Measurements from ENCODE around the gene CELF6.
A peak's percentile ranks its signal among the peaks of the same experiment; 100 is the strongest.

Gene CELF6

DNA sequence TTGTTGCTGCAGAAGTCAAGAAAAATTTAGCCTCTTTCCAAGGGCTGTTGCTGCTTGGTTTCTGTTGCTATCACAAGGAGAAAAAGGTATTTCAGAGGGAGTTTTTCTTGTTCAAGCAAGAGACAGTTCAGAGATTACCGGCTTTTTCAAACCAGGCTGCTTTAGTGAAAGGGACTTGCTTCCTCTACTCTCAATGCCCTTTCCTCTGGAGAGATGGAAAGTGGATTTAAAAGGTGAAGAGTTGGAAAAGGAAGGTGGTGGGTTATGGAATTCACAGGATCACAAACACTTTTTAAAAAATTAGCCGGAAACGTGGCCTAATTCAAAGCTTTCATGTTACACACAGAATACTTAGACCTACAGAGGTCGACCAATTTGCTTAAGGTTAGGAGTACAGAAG lies 48.7 kb downstream of the CELF6 start:
- DNase-seq, result no peak

DNA sequence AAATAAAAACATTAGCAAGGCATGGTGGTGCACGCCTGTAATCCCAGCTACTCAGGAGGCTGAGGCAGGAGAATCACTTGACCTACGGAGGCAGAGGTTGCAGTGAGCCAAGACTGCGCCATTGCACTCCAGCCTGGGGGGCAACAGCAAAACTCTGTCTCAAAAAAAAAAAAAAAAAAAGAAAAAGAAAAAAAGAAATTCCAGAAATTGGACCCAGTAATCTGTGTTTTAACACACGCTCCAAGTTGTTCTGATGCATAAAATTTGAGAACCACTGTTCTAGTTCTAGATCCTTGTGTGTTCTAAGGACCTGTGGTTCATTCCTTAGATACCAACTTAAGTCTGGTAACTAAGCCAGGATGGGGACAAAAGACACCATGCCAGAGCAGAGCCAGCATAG lies 50.2 kb downstream of the CELF6 start:
- no peak for DNase-seq

DNA sequence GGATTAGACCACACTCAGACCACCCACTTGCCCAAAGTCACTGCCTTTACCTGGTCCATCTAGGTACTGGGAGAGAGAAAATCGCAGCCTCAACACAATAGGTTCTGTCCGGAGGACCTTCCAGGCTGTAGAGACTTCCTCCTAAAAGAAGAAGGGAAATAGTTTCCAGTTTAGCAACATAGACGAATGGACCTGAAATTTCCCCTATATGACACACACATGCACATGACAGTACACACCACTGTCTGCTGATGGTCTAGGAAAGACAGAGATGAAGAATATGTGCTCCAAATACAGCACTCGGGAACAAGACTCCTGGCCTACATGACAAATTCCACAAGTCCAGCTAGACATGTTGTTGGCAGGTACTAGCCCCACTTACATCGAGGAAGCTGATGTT lies 54.9 kb downstream of the CELF6 start:
- no peak for DNase-seq

DNA sequence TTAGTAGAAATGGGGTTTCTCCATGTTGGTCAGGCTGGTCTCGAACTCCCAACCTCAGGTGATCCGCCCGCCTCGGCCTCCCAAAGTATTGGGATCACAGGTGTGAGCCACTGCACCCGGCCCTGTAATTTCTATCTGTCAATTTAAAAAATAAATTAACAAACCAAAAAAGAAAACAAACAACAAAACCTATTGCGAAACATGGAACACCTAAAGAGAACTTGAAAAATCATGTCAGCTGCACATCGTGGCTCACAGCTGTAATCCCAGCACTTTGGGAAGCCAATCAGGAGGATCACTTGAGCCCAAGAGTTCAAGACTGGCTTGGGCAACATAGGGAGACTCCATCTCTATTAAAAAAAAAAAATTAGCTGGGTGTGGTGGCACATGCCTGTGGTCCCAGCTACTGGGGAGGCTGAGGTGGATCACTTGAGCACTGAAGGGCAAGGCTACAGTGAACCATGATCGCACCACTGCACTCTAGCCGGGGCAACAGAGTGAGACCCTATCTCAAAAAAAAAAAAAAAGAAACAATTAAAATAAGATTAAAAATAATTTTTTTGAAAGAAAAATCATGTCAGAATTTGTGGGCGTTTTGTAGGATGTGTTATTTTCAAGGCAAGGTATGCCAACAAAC lies 67.2 kb downstream of the CELF6 start:
- no peak for DNase-seq

DNA sequence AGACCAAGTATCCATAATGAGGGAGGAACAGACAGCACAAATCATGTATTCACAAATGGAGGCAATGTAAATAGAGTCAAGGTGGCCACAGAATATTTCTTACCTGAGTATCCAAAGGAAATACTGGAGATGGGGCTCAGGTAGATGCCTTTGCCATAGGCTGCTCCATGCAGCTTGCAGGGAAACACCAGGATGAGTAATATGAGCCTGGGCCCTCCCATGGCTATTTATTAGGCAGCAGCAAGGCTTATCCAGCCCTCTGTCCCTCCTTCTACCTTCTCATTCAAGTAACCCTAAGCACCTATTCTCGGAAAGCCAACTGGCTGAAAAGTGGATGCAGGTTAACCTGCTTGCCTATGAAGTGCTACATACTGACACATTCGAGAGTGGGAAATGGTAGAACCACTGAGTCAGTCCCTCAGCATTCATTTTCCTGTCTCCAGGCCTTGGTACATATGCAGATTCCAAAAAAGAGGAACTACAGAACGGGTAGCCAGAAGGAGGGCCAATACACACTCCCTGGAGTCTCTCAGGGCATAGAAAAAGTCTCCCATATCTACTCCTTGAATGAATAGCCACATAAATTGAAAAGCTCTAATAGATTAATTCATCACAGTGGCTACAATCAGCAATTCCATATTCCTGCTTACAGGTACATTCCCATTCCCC lies 70.7 kb downstream of the CELF6 start:
- DNase-seq, result no peak

DNA sequence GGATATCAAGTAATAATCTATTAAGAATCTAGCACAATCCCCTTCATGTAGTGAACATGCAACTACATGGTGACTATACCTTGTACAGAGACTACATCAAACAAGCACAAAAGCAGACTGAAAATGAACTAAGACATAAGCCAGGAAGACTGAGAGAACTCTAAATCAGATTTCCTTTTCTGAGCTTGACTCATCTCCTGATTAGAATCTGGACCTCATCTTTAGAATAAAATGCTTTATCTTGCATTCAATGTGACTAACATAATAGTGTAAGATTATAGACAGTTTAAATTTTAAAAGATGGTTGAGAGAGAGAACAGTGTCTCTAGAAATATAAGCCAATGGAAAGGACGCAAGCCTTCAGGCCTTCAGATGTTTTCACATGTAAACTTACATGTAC lies 71.4 kb downstream of the CELF6 start:
- no peak for DNase-seq

DNA sequence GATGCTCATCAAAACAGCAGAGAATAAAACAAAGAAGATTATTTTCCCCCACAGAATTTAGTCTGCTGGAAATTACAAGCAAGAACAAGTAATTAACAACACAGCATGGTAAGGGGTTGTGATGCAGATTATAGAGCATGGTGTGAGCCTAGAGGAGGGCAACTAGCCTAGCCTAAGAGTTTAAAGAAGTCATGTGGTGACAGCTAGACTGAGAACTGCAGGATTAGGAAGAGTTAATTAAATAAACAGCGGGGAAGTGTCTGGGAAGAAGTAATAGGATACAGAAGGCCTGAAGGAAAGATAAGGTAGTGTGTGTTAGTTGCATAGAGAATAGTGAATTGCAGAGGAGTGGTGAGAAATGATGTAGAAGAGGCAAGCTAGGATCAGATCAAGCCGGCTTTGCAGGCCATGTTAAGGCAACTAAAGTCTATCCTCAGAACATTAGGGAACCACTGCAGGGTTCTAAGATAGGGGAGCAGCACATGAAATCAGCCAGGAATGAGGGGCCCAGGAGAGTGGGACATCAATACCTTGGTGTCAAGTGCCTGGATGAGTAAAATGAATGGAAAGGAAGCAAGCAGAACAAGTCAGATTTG lies 77.1 kb downstream of the CELF6 start:
- DNase-seq, result no peak

DNA sequence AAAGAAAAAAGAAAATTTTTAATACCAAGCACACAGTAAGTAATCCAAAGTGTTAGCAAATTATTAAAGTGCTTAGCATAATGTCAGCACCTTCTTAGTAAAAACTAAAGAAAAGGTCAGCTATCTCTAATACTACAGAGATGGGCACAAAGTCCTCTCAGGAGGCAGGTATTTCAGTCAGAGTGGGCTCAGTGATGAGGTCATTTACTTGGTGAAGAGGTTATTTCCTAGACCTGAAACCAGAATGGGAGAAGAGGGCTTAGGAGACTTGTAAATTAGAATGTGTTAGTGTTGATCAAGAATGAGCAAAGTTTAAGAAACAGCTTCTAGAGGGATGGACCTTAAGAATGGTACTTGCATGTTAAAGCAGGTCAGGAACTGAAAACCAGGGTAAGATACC lies 80.3 kb downstream of the CELF6 start:
- no peak for DNase-seq

DNA sequence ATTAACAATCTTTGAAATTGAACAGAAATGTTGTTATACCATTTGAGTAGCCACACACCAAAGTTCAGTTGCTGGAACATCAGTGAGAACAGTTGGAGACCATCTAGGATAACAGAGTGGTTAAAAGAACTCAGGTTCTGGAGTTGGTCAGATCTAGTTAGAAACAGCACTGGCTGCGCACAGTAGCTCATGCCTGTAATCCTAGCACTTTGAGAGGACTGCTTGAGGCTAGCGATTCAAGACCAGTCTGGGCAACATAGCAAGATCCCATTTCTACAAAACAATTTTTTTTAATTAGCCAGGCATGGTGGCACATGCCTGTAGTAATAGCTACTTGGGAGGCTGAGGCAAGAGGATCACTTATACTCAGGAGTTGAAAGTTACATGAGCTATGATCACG lies 81.4 kb downstream of the CELF6 start:
- no peak for DNase-seq

DNA sequence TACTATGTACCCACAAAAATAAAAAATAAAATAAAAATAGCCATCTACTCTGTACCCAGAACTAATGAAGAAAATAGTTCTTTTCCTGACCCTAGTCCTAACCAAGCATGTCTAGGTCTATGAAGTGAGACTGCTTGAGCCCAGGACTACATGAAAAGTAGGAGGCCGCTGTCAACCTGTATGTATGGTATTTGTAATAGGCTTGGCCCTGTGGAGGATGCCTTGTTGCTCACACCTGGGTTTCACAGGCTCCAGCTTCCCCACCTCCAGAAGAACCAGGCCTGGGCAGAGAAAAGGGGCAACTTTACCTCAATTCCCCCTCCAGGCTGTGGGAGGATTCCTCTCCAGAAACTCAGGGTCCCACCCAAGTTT lies 82.1 kb downstream of the CELF6 start:
- DNase-seq, result no peak

DNA sequence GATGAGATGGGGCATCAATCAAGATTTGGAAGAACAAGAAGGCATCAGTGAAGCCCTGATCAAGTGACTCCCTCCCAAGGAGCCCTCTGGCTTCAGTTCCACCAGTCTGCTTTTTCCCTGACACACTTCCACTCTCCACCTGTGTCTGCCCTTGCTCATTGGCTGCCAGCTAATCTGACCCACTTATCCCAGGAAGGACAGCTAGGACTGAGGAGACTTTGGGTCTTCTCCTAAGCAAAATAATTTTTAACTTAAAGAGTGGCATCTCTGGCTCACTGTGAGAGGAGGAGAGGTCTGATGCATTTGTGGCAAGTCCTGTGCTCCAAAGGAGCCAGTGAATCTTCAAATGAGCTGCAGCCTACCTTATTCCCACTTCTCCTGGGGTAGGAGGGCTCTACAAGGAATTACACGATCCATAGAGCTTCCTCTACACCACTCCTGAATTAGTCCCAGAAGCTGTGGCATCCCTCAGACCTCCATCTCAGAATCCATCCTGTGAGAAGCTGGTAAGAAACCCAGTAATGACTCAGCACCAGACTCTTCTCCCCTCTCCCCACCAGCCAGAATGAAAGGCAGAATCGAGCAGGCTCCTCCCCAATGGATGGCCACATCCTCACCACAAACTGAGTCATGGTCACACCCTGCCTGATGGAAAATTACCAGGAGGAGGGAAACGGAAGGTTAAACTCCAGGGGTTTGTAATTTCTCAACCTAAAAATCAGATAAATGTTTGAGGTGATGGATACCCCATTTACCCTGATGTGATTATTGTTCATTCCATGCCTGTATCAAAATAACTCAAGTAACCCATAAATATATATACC lies 82.7 kb downstream of the CELF6 start:
- peak; percentile 39 for DNase-seq

DNA sequence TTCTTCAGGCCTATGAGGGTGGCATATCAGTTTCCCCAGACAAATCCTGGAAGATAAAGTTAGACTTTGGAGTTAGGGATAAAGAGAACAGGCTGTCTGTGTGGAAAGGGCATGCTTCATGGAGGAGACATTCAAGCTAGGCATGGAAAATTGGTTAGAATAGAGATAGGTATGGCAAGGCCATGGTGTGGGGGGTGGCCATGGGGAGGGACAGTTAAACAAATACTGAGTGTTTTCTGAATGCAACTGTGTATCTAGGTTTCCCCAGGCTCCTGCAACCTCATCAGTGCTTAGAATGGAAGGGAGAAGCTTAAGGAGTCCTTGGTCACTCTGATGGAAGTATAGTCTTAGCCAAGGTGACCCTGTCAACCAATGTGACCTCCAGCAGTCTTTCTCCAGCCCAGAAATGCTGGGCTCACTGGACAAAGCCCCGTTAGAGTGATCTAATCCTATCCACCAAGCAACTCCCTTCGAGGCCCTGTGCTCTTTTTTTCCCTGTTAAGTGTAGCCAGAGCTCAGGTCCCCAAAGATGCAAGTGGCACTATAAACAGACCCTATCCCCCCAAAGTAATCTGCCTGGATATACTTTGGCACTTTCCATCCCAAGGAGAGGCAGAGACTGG lies 83.5 kb downstream of the CELF6 start:
- DNase-seq, result no peak

DNA sequence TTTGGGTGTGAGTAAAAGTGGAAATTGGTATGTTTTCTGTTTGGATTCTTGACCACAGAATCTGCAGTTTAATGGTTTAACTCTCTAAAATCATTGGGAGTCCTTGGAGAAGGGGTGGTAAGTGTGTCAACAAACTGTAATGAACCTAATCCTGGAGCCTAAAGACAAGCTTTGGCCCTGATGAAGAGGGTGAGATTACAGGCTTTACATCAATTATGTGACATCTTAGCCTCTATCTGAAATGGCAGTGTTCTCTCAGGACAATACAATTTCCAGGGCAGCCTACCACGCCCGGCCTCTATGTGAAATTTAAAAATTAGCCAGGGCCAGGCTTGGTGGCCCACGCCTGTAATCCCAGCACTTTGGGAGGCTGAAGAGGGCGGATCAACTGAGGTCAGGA lies 84.7 kb downstream of the CELF6 start:
- DNase-seq, result no peak

Measured in right hindlimb (tissue), 1 donor.